Measurements from ENCODE around the gene LMOD2.

The LMOD2 gene

GRCh38 chr7:123655614-123656013 is at the start of gene LMOD2:
LMOD2 (plus strand) TSS chr7:123655866; CDS start chr7:123655964, 98 bp downstream.
- Histone ChIP-seq H3K4me3 (ENCODE audit: low read depth, low read length) (no peak within 1 kb of the TSS), H3K27me3 (ENCODE audit: control insufficient read depth, insufficient read depth, low read length) (no peaks in the 10 kb centered on the region), H3K36me3 (ENCODE audit: control insufficient read depth, insufficient read depth, low read length) (no peaks in the 10 kb centered on the region), H3K4me1 (ENCODE audit: control insufficient read depth, insufficient read depth, low read length) (peaks cover 3% of the 10 kb centered on the region; the same call in 1 of the 2 replicates), H3K9me3 (ENCODE audit: control insufficient read depth, insufficient read depth, low read depth, low read length) (no peaks in the 10 kb centered on the region), H3K27ac (ENCODE audit: low read depth, low read length) (no peak within 1 kb of the TSS), H3K9ac (ENCODE audit: low read length) (no peak within 1 kb of the TSS)

DNA sequence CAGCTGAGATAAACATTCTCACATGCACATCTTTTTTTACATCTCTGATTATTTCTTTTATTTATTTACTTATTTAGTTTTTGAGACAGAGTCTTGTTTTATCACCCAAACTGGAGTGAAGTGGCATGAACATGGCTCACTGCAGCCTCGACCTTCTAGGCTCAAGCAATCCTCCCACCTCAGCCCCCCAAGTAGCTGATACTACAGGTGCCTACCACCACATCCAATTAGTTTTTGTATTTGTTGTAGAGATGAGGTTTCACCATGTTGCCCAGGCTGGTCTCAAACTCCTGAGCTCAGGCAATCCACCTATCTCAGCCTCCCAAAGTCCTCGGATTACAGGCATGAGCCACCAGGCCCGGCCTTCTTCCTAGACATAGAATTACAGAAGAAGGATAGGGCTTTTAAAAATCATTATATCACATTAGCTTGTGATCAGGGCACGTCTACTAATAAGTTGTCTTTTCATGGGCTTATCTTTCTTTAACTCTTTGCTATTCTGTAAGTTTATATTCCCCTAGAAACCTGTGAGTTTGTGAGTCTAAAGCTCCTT is 48.2 kb upstream of the LMOD2 start:
- Histone ChIP-seq H3K9ac (ENCODE audit: low read length) (no peak overlapping the region), H3K4me1 (ENCODE audit: control insufficient read depth, insufficient read depth, low read length) (no peaks in the 10 kb centered on the region), H3K4me3 (ENCODE audit: low read depth, low read length) (no peak overlapping the region), H3K36me3 (ENCODE audit: control insufficient read depth, insufficient read depth, low read length) (no peaks in the 10 kb centered on the region), H3K27me3 (ENCODE audit: control insufficient read depth, insufficient read depth, low read length) (no peaks in the 10 kb centered on the region), H3K9me3 (ENCODE audit: control insufficient read depth, insufficient read depth, low read depth, low read length) (no peaks in the 10 kb centered on the region), H3K27ac (ENCODE audit: low read depth, low read length) (no peak overlapping the region)

DNA sequence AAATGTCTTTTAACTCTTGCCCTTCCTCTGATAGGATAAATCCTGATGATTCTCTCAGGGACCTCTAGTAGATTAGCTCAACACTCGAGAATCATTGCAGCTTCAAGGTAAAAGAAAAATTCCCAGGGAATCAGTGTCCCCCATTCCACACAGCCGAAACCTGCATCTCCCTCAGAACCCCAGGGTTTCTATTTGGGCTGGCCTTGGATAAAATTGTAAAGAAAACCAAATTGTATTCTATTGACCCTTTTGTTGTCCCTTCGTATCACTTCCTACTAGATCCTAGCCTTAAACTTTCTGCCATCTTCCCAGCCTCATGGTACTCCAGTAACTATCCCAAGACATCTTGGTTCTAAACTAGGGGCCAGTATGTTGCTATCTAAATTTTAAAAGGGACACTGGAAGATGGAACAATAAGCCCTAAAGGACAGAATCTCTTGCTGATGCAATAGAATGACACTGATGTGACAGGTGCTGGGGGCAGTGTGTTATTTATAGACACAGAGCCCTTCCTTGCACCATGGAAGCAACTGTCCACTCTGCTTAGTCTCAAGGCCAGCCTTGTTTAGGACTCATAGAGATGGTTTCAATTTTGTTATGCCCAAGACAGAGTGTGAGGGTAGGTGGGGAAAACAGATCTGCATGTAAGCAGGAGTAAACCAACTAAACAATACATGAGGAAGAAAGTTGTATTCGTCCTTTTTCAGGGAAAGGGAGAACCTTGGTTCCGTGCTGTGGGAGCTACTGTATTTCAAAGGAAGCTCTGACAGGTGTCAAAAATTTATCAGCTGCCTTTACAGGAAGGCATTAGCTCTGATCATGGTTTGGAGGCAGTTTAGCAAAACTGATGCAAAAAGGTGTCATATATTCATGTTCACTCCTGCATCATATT is 46.4 kb upstream of the LMOD2 start:
- Histone ChIP-seq H3K36me3 (ENCODE audit: control insufficient read depth, insufficient read depth, low read length) (no peaks in the 10 kb centered on the region), H3K9me3 (ENCODE audit: control insufficient read depth, insufficient read depth, low read depth, low read length) (no peaks in the 10 kb centered on the region), H3K4me3 (ENCODE audit: low read depth, low read length) (no peak overlapping the region), H3K4me1 (ENCODE audit: control insufficient read depth, insufficient read depth, low read length) (no peaks in the 10 kb centered on the region), H3K27ac (ENCODE audit: low read depth, low read length) (no peak overlapping the region), H3K9ac (ENCODE audit: low read length) (no peak overlapping the region), H3K27me3 (ENCODE audit: control insufficient read depth, insufficient read depth, low read length) (no peaks in the 10 kb centered on the region)

- H3K27ac ChIP-seq (ENCODE audit: low read depth, low read length): no peak overlapping the region
- no peak overlapping the region for H3K9ac ChIP-seq (ENCODE audit: low read length)
- H3K4me1 ChIP-seq (ENCODE audit: control insufficient read depth, insufficient read depth, low read length): no peaks in the 10 kb centered on the region
Observed at GRCh38 chr7:123609883-123610239, 45.8 kb upstream of the LMOD2 start.

GRCh38 chr7:123612024-123612423 is 43.6 kb upstream of the LMOD2 start:
- Histone ChIP-seq H3K9me3 (ENCODE audit: control insufficient read depth, insufficient read depth, low read depth, low read length) (no peaks in the 10 kb centered on the region), H3K9ac (ENCODE audit: low read length) (no peak overlapping the region), H3K4me3 (ENCODE audit: low read depth, low read length) (no peak overlapping the region), H3K27ac (ENCODE audit: low read depth, low read length) (no peak overlapping the region), H3K36me3 (ENCODE audit: control insufficient read depth, insufficient read depth, low read length) (no peaks in the 10 kb centered on the region), H3K4me1 (ENCODE audit: control insufficient read depth, insufficient read depth, low read length) (no peaks in the 10 kb centered on the region), H3K27me3 (ENCODE audit: control insufficient read depth, insufficient read depth, low read length) (no peaks in the 10 kb centered on the region)

More at GRCh38 chr7:123609883-123610239, 45.8 kb upstream of the LMOD2 start:
- Histone ChIP-seq H3K36me3 (ENCODE audit: control insufficient read depth, insufficient read depth, low read length) (no peaks in the 10 kb centered on the region), H3K4me3 (ENCODE audit: low read depth, low read length) (no peak overlapping the region), H3K9me3 (ENCODE audit: control insufficient read depth, insufficient read depth, low read depth, low read length) (no peaks in the 10 kb centered on the region), H3K27me3 (ENCODE audit: control insufficient read depth, insufficient read depth, low read length) (no peaks in the 10 kb centered on the region)

DNA sequence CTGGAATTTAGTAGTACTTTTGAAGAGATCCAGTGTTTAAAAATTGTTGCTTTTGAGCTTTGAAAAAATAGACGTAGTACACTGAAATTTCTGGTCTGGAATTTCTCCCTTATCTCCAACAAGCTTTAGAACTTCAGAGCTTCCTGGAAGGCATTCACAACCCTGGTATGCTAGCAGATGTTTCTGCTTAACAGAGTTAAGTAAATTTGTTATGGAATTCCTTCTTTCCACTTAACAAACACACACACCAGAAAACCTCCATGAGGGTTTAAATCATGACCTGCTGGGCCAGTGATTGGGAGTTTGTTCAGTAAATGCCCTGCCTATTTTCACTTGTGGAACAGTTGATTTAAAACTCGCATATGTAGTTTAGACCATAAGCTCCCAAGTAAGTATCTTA is 40.3 kb upstream of the LMOD2 start:
- no peak overlapping the region for H3K4me3 ChIP-seq (ENCODE audit: low read depth, low read length)
- no peaks in the 10 kb centered on the region for H3K27me3 ChIP-seq (ENCODE audit: control insufficient read depth, insufficient read depth, low read length)
- H3K9ac ChIP-seq (ENCODE audit: low read length): no peak overlapping the region
- H3K27ac ChIP-seq (ENCODE audit: low read depth, low read length): no peak overlapping the region; the same call in 1 of the 2 replicates
- no peaks in the 10 kb centered on the region for H3K9me3 ChIP-seq (ENCODE audit: control insufficient read depth, insufficient read depth, low read depth, low read length)
- no peaks in the 10 kb centered on the region for H3K4me1 ChIP-seq (ENCODE audit: control insufficient read depth, insufficient read depth, low read length)
- H3K36me3 ChIP-seq (ENCODE audit: control insufficient read depth, insufficient read depth, low read length): no peaks in the 10 kb centered on the region

DNA sequence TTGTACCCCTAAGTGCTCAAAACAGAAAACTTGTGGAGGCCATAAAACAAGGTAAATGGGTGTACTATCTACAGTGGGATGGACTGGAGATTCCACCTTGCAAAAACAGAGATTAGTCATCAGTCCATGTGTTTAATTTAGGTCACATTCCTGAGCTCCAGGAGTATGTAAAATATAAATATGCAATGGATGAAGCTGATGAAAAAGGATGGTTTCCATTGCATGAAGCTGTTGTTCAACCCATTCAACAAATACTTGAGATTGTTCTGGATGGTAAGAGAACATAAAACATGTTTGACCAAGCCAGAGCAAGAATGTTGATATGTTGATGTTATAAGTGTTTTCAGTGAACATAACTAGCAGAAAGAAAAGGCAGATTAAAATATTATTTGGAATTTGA is 39.4 kb upstream of the LMOD2 start:
- Histone ChIP-seq H3K27ac (ENCODE audit: low read depth, low read length) (no peak overlapping the region), H3K4me1 (ENCODE audit: control insufficient read depth, insufficient read depth, low read length) (no peaks in the 10 kb centered on the region), H3K36me3 (ENCODE audit: control insufficient read depth, insufficient read depth, low read length) (no peaks in the 10 kb centered on the region), H3K27me3 (ENCODE audit: control insufficient read depth, insufficient read depth, low read length) (no peaks in the 10 kb centered on the region), H3K4me3 (ENCODE audit: low read depth, low read length) (no peak overlapping the region), H3K9ac (ENCODE audit: low read length) (no peak overlapping the region), H3K9me3 (ENCODE audit: control insufficient read depth, insufficient read depth, low read depth, low read length) (no peaks in the 10 kb centered on the region)

DNA sequence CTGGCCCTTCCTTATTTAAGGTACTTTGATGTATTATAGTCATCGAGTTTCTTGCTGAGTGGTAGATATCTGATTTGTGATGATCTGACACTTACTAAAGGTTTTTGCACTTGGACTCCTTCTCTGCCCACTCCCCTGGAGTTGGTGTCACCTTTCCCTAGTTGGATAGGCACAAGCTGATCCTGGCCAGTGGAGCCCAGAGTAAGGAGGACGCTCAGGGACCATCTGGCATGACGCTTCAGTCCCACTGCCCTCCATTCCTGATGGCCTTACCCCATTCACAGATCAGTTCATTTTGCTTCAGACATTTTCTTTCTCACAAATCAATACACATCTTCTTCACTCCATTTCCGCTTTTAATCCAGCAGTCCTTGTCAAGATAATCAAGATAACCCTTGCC is 34.0 kb upstream of the LMOD2 start:
- Histone ChIP-seq H3K4me3 (ENCODE audit: low read depth, low read length) (no peak overlapping the region), H3K36me3 (ENCODE audit: control insufficient read depth, insufficient read depth, low read length) (no peaks in the 10 kb centered on the region), H3K27me3 (ENCODE audit: control insufficient read depth, insufficient read depth, low read length) (no peaks in the 10 kb centered on the region), H3K27ac (ENCODE audit: low read depth, low read length) (no peak overlapping the region), H3K4me1 (ENCODE audit: control insufficient read depth, insufficient read depth, low read length) (no peaks in the 10 kb centered on the region), H3K9me3 (ENCODE audit: control insufficient read depth, insufficient read depth, low read depth, low read length) (no peaks in the 10 kb centered on the region), H3K9ac (ENCODE audit: low read length) (no peak overlapping the region)

DNA sequence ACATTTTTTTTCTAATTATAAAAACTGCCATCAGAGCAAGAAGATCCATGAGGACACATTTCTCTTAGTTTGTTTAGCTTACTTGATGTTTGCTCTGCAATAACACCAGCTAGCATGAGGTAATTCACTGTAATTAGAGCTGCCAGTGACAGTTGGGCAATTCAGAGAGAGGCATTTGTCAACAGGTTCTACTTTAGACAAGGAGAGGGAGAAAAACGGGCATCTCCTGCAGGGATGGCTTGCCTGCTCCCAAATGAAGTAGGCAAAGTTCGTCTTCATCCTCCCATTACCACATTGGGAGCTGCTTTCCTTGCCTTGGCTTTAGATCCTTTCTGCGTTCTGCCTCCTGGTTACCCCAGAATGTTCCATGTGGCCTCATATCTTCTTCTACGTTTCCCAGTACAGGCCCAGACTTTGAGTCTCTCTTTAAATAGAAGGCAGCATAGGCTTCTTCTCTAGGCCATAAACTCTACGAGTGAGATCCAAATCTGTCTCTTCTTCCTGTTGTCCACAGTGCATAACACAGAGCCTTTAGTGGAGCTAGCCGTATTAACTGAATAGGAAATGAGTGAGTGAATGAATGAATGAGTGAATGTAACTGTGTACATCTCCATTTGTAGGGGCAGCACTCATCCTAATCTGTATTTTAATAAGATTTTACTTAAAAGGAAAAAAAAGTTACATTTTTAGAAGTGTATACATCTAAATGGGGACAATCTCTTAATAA is 32.8 kb upstream of the LMOD2 start:
- Histone ChIP-seq H3K4me3 (ENCODE audit: low read depth, low read length) (no peak overlapping the region), H3K27ac (ENCODE audit: low read depth, low read length) (no peak overlapping the region), H3K27me3 (ENCODE audit: control insufficient read depth, insufficient read depth, low read length) (no peaks in the 10 kb centered on the region), H3K9me3 (ENCODE audit: control insufficient read depth, insufficient read depth, low read depth, low read length) (no peaks in the 10 kb centered on the region), H3K9ac (ENCODE audit: low read length) (no peak overlapping the region), H3K36me3 (ENCODE audit: control insufficient read depth, insufficient read depth, low read length) (no peaks in the 10 kb centered on the region), H3K4me1 (ENCODE audit: control insufficient read depth, insufficient read depth, low read length) (no peaks in the 10 kb centered on the region)

DNA sequence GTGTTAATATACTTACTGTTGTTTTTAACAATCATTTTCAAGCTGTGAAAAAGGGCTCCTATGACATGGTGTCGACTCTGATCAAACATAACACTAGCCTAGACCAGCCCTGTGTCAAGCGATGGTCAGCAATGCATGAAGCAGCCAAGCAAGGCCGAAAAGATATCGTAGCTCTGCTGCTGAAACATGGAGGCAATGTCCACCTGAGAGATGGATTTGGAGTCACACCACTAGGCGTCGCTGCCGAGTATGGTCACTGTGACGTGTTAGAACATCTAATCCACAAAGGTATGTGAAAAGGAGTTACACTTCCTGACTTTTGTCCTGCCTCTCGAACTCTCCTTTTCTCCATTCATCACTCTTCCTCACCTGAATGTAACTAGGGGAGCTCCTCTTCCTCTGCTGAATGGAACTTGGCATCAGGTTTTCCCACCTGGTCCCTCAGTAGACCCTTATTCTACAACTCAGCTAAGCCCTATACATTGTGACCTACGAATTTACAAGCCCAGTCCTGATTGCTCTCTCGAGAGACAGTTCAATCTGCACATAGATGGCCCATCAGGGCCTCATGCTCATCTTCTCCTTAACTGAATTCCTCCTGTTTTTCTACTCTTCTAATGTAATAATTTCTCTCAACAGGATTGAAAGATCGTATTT is 31.0 kb upstream of the LMOD2 start:
- H3K9ac ChIP-seq (ENCODE audit: low read length): no peak overlapping the region
- no peaks in the 10 kb centered on the region for H3K36me3 ChIP-seq (ENCODE audit: control insufficient read depth, insufficient read depth, low read length)
- no peaks in the 10 kb centered on the region for H3K27me3 ChIP-seq (ENCODE audit: control insufficient read depth, insufficient read depth, low read length)
- H3K9me3 ChIP-seq (ENCODE audit: control insufficient read depth, insufficient read depth, low read depth, low read length): no peaks in the 10 kb centered on the region
- peaks cover 9% of the 10 kb centered on the region; the same call in 1 of the 2 replicates for H3K4me1 ChIP-seq (ENCODE audit: control insufficient read depth, insufficient read depth, low read length)
- no peak overlapping the region for H3K4me3 ChIP-seq (ENCODE audit: low read depth, low read length)
- H3K27ac ChIP-seq (ENCODE audit: low read depth, low read length): no peak overlapping the region
